Stimulated activated naive B cell treated with anti-CD40 and anti-IgM and Interleukin-4, amounts not matched to agents 10 μg/mL and 1 μg/mL and 100 μg/mL, for 72 hours (primary cell): ENCODE measurements around the gene RUNX1.
A peak's percentile ranks its signal among the peaks of the same experiment; 100 is the strongest.

Source experiments
- ATAC-seq, 2 donors: fragments of 150-1000 bp; cut with Tn5 transposase; replicated peaks; 2 replicates each; pipeline ENCODE4 v1.10.0; 2021; ENCODE audit warnings: moderate library complexity in 1 of 2
- DNase-seq: peaks from one replicate; pipeline ENCODE4 v3.0.0; 2021
- H3K27ac Mint-ChIP-seq: one replicate; pipeline ENCODE4 v1.8.0; 2022; ENCODE audit warnings: mild to moderate bottlenecking, mixed read lengths
- H3K27me3 Mint-ChIP-seq, 2 donors: one replicate each; pipeline ENCODE4 v1.8.0; 2022; ENCODE audit warnings: mixed read lengths in 2 of 2
- H3K36me3 Mint-ChIP-seq, 2 donors: one replicate each; pipeline ENCODE4 v1.8.0; 2022; ENCODE audit warnings: mixed read lengths in 2 of 2, mild to moderate bottlenecking in 1 of 2
- H3K4me1 Mint-ChIP-seq, 2 donors: one replicate each; pipeline ENCODE4 v1.8.0; 2022; ENCODE audit warnings: mixed read lengths in 2 of 2, mild to moderate bottlenecking in 1 of 2
- H3K4me3 Mint-ChIP-seq, 2 donors: one replicate each; pipeline ENCODE4 v1.8.0; 2022; ENCODE audit warnings: mild to moderate bottlenecking in 2 of 2, mixed read lengths in 2 of 2, moderate library complexity in 1 of 2
- H3K9me3 Mint-ChIP-seq, 2 donors: one replicate each; pipeline ENCODE4 v1.8.0; 2022; ENCODE audit warnings: mixed read lengths in 2 of 2, mild to moderate bottlenecking in 1 of 2

RUNX1 gene

DNA sequence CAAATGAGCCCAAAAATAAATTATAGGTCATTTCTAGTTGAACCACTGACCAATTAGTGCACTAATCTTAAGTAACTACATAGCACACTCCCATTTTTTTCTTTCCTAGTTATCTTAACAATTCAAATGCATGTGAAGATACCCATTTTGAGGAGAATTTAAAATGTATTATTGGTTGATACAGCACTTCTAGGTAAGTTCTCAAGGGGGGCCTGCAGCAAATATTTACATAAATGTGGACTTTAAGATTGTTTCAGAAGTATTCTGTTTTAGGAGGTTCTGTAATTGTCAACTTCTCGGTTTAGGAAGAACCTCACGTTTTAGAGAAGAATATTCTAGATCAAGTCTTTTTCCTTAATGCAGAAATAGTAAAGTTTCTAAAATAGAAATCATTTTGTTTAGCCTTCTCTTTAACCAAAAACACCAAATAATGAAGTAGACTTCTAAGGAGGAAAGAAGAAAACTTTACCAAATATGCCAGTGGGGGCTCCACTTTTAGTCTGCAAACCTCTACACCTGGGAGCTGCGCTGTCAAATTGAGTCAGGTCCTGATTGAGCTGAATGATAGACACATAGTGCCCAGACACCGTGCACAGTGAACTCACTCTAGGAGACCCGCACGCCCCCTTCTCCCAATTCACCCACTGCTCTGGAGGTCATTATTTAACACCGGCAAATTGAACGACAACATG is 144.4 kb downstream of the RUNX1 start:
- Mint-ChIP-seq H3K4me3 (no peak overlapping the region), H3K4me1 (peaks cover 25 to 62% of the 10 kb centered on the region in 2 donors), H3K36me3 (peaks cover 1 to 5% of the 10 kb centered on the region in 2 donors), H3K27me3 (no peaks in the 10 kb centered on the region), H3K9me3 (no peaks in the 10 kb centered on the region), H3K27ac (no peak overlapping the region)
- DNase-seq (no peak), ATAC-seq (no peak)

DNA sequence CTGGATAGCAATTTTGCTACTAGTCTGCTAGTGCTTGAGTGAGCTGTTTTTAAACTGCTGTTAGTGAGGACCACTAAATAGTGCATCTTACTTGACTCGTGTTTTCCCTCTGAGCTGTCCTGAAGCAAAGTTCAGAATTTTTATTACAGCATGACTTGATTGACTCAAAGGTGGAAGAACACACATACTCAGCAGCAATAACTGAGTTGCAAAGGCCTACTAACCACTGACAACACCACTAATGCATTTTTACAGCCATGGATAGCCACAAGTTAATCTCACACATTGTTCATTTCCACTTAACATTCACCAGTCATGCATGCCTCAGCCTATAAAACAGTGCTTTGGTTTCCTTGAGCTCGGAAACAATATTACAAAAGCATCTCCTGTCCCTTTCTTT is 148.7 kb downstream of the RUNX1 start:
- ATAC-seq (no peak), DNase-seq (no peak)
- Mint-ChIP-seq H3K36me3 (peaks cover 32 to 39% of the 10 kb centered on the region in 2 donors), H3K4me1 (peaks cover 10 to 27% of the 10 kb centered on the region in 2 donors), H3K9me3 (peaks cover 4 to 5% of the 10 kb centered on the region in 2 donors), H3K27ac (no peak overlapping the region), H3K4me3 (no peak overlapping the region), H3K27me3 (no peaks in the 10 kb centered on the region)

DNA sequence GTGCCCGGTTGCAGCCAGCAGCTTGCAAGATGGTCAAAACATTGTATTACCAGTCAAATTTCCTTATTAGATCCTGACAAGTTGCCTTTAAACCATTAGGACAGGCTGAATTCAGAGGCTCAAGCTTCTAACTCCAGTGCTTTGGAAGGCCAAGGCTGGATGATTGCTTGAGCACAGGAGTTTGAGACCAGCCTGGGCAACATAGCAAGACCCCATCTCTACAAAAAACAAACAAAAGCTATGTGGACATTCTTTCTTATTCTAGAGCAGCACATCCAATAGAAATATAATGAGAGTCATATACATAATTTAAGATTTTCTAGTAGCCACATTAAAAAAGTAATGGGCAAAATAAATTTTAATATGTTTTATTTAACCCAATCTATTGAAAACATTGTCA is 149.3 kb downstream of the RUNX1 start:
- DNase-seq (no peak), ATAC-seq (no peak)
- peaks cover 9 to 26% of the 10 kb centered on the region in 2 donors for H3K4me1 Mint-ChIP-seq
- H3K27ac Mint-ChIP-seq, result no peak overlapping the region
- no peak overlapping the region for H3K4me3 Mint-ChIP-seq
- H3K36me3 Mint-ChIP-seq, result peaks cover 35 to 42% of the 10 kb centered on the region in 2 donors
- no peaks in the 10 kb centered on the region for H3K27me3 Mint-ChIP-seq
- H3K9me3 Mint-ChIP-seq, result peaks cover 5 to 6% of the 10 kb centered on the region in 2 donors

- H3K4me3 Mint-ChIP-seq, result no peak overlapping the region
- H3K27ac Mint-ChIP-seq, result no peak overlapping the region
- DNase-seq (no peak), ATAC-seq (no peak)
- H3K27me3 Mint-ChIP-seq, result no peaks in the 10 kb centered on the region
- peaks cover 12 to 29% of the 10 kb centered on the region in 2 donors for H3K4me1 Mint-ChIP-seq
- peaks cover 35 to 42% of the 10 kb centered on the region in 2 donors for H3K36me3 Mint-ChIP-seq
- H3K9me3 Mint-ChIP-seq, result peaks cover 5 to 6% of the 10 kb centered on the region in 2 donors
Observed at GRCh38 chr21:34899302-34899701, 149.8 kb downstream of the RUNX1 start.

GRCh38 chr21:34897828-34898227 is 151.3 kb downstream of the RUNX1 start:
- ATAC-seq, result no peak
- H3K27ac Mint-ChIP-seq, result no peak overlapping the region
- peaks cover 35 to 45% of the 10 kb centered on the region in 2 donors for H3K36me3 Mint-ChIP-seq
- DNase-seq, result no peak
- no peak overlapping the region for H3K4me3 Mint-ChIP-seq
- H3K27me3 Mint-ChIP-seq, result no peaks in the 10 kb centered on the region
- peaks cover 5 to 6% of the 10 kb centered on the region in 2 donors for H3K9me3 Mint-ChIP-seq
- peaks cover 16 to 38% of the 10 kb centered on the region in 2 donors for H3K4me1 Mint-ChIP-seq

- H3K27me3 Mint-ChIP-seq, result no peaks in the 10 kb centered on the region
- ATAC-seq, result no peak
- peaks cover 5 to 6% of the 10 kb centered on the region in 2 donors for H3K9me3 Mint-ChIP-seq
- H3K4me1 Mint-ChIP-seq, result peaks cover 24 to 42% of the 10 kb centered on the region in 2 donors
- H3K36me3 Mint-ChIP-seq, result peaks cover 31 to 38% of the 10 kb centered on the region in 2 donors
- H3K27ac Mint-ChIP-seq, result no peak overlapping the region
- no peak for DNase-seq
- no peak overlapping the region for H3K4me3 Mint-ChIP-seq
Observed at GRCh38 chr21:34894401-34894800, 154.7 kb downstream of the RUNX1 start.

- Mint-ChIP-seq H3K36me3 (peaks cover 27 to 35% of the 10 kb centered on the region in 2 donors), H3K9me3 (peaks cover 2 to 4% of the 10 kb centered on the region in 2 donors), H3K4me3 (no peak overlapping the region), H3K27ac (peak overlapping the region; percentile 56), H3K27me3 (peaks cover 0 to 4% of the 10 kb centered on the region in 2 donors), H3K4me1 (peaks cover 31 to 49% of the 10 kb centered on the region in 2 donors)
- ATAC-seq (no peak), DNase-seq (no peak)
Observed at GRCh38 chr21:34892209-34892608, 156.9 kb downstream of the RUNX1 start.

- H3K36me3 Mint-ChIP-seq, result peaks cover 26 to 35% of the 10 kb centered on the region in 2 donors
- H3K4me1 Mint-ChIP-seq, result peaks cover 28 to 53% of the 10 kb centered on the region in 2 donors
- no peak overlapping the region for H3K27ac Mint-ChIP-seq
- H3K9me3 Mint-ChIP-seq, result peaks cover 0 to 2% of the 10 kb centered on the region in 2 donors
- ATAC-seq (no peak), DNase-seq (no peak)
- H3K27me3 Mint-ChIP-seq, result peaks cover 0 to 4% of the 10 kb centered on the region in 2 donors
- H3K4me3 Mint-ChIP-seq, result peak overlapping the region; percentile 83 to 95
Observed at GRCh38 chr21:34891613-34891943, 157.5 kb downstream of the RUNX1 start.

DNA sequence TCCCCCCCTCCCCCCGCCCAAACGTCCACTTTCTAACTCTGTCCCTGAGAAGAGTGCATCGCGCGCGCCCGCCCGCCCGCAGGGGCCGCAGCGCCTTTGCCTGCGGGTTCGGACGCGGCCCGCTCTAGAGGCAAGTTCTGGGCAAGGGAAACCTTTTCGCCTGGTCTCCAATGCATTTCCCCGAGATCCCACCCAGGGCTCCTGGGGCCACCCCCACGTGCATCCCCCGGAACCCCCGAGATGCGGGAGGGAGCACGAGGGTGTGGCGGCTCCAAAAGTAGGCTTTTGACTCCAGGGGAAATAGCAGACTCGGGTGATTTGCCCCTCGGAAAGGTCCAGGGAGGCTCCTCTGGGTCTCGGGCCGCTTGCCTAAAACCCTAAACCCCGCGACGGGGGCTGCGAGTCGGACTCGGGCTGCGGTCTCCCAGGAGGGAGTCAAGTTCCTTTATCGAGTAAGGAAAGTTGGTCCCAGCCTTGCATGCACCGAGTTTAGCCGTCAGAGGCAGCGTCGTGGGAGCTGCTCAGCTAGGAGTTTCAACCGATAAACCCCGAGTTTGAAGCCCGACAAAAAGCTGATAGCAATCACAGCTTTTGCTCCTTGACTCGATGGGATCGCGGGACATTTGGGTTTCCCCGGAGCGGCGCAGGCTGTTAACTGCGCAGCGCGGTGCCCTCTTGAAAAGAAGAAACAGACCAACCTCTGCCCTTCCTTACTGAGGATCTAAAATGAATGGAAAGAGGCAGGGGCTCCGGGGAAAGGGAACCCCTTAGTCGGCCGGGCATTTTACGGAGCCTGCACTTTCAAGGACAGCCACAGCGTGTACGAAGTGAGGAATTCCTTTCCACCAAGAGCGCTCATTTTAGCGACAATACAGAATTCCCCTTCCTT is 158.1 kb downstream of the RUNX1 start:
- Mint-ChIP-seq H3K4me3 (peak overlapping the region; percentile 83 to 95), H3K4me1 (peaks cover 28 to 53% of the 10 kb centered on the region in 2 donors), H3K36me3 (peaks cover 28 to 33% of the 10 kb centered on the region in 2 donors), H3K9me3 (peaks cover 0 to 2% of the 10 kb centered on the region in 2 donors), H3K27ac (peak overlapping the region; percentile 95), H3K27me3 (peaks cover 0 to 4% of the 10 kb centered on the region in 2 donors)
- no peak for ATAC-seq
- DNase-seq, result no peak

DNA sequence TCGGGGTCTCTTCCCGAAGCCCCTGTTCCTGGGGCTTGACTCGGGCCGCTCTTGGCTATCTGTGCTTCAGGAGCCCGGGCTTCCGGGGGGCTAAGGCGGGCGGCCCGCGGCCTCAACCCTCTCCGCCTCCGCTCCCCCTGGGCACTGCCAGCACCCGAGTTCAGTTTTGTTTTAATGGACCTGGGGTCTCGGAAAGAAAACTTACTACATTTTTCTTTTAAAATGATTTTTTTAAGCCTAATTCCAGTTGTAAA is 158.7 kb downstream of the RUNX1 start:
- peaks cover 0 to 2% of the 10 kb centered on the region in 2 donors for H3K9me3 Mint-ChIP-seq
- peak overlapping the region; percentile 94 to 95 for H3K4me3 Mint-ChIP-seq
- peak overlapping the region; percentile 99 for H3K27ac Mint-ChIP-seq
- peaks cover 24 to 47% of the 10 kb centered on the region in 2 donors for H3K4me1 Mint-ChIP-seq
- ATAC-seq, result no peak
- H3K27me3 Mint-ChIP-seq, result peaks cover 0 to 4% of the 10 kb centered on the region in 2 donors
- no peak for DNase-seq
- H3K36me3 Mint-ChIP-seq, result peaks cover 26 to 27% of the 10 kb centered on the region in 2 donors

DNA sequence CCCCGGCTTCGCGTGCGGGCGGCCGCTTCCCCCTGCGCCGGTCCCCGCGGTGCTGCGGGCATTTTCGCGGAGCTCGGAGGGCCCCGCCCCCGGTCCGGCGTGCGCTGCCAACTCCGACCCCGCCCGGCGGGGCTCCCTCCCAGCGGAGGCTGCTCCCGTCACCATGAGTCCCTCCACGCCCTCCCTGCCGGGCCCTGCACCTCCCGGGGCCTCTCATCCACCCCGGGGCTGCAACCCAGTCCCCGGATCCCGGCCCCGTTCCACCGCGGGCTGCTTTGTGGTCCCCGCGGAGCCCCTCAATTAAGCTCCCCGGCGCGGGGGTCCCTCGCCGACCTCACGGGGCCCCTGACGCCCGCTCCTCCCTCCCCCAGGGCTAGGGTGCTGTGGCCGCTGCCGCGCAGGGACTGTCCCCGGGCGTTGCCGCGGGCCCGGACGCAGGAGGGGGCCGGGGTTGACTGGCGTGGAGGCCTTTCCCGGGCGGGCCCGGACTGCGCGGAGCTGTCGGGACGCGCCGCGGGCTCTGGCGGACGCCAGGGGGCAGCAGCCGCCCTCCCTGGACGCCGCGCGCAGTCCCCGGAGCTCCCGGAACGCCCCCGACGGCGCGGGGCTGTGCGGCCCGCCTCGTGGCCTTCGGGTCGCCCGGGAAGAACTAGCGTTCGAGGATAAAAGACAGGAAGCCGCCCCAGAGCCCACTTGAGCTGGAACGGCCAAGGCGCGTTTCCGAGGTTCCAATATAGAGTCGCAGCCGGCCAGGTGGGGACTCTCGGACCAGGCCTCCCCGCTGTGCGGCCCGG is 159.2 kb downstream of the RUNX1 start:
- Mint-ChIP-seq H3K9me3 (no peaks in the 10 kb centered on the region), H3K27ac (peak overlapping the region; percentile 99), H3K36me3 (peaks cover 26 to 28% of the 10 kb centered on the region in 2 donors), H3K4me1 (peaks cover 22 to 43% of the 10 kb centered on the region in 2 donors), H3K4me3 (peak overlapping the region; percentile 94 to 95), H3K27me3 (peaks cover 0 to 4% of the 10 kb centered on the region in 2 donors)
- DNase-seq, result peak; percentile 88
- ATAC-seq, result peak; percentile 66 to 69

GRCh38 chr21:34889320-34889675 is 159.8 kb downstream of the RUNX1 start:
- H3K27me3 Mint-ChIP-seq, result peaks cover 0 to 4% of the 10 kb centered on the region in 2 donors
- peak overlapping the region; percentile 94 to 95 for H3K4me3 Mint-ChIP-seq
- H3K27ac Mint-ChIP-seq, result peak overlapping the region; percentile 99
- peaks cover 29 to 31% of the 10 kb centered on the region in 2 donors for H3K36me3 Mint-ChIP-seq
- peaks cover 21 to 42% of the 10 kb centered on the region in 2 donors for H3K4me1 Mint-ChIP-seq
- DNase-seq (peak; percentile 69), ATAC-seq (peak; percentile 2 to 5)
- no peaks in the 10 kb centered on the region for H3K9me3 Mint-ChIP-seq

DNA sequence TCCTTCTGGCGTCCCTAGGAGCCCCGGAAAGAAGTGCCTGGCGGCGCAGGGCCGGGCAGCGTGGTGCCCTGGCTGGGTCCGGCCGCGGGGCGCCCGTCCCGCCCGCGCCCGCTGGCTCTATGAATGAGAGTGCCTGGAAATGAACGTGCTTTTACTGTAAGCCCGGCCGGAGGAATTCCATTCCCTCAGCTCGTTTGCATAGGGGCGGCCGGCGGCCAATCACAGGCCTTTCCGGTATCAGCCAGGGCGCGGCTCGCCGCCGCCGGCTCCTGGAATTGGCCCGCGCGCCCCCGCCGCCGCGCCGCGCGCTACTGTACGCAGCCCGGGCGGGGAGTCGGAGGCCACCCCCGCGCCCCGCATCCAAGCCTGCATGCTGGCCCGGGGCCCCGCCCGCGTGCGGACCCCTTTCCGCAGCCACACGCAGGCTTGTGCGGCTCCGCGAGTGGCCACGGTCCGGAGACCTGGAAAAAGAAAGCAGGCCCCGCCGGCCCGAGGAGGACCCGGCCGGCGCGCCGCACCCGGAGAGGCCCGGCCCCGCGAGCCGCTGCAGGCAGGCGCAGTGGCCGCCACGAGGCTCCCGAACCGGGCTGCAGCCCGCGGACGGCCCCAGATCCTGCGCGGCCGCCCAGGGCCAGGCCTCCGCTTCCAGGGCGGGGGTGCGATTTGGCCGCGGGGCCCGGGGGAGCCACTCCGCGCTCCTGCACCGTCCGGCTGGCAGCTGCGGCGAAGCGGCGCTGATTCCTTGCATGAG is 160.4 kb downstream of the RUNX1 start:
- peaks cover 31 to 32% of the 10 kb centered on the region in 2 donors for H3K36me3 Mint-ChIP-seq
- H3K9me3 Mint-ChIP-seq, result no peaks in the 10 kb centered on the region
- H3K27ac Mint-ChIP-seq, result peak overlapping the region; percentile 100
- DNase-seq (peak; percentile 82), ATAC-seq (peak; percentile 42 to 47)
- peak overlapping the region; percentile 95 to 100 for H3K4me3 Mint-ChIP-seq
- peaks cover 0 to 4% of the 10 kb centered on the region in 2 donors for H3K27me3 Mint-ChIP-seq
- peaks cover 20 to 42% of the 10 kb centered on the region in 2 donors for H3K4me1 Mint-ChIP-seq
